HCT116 (cell line): ENCODE measurements around the gene KCNJ4. TPM values are rescaled to one million over a fixed set of nuclear protein-coding genes. Genes with fewer than 3 reads are reported as not detected.

Source experiments
- ATAC-seq: fragments of 200-7000 bp; cut with Tn5 transposase; 2 replicates; pipeline ENCODE4 v1.9.1; 2020; ENCODE audit warnings: mild to moderate bottlenecking, moderate library complexity
- BruUV-seq: library from RNA; stranded (reverse); fragments of 400-500 nt; replicated peaks from 2 replicates; lab custom pipeline; 2021; lab: Mats Ljungman, UMichigan
- CTCF ChIA-PET: fragments of 300-600 bp; sonication (Branson Sonifier 250); formaldehyde crosslinking; loops from one replicate; lab custom pipeline; 2021; ENCODE audit warnings: antibody characterized with exemption; lab: Charles Lee
- POLR2A ChIA-PET: fragments of 300-600, 350-600 bp; sonication (Branson Sonifier 250); formaldehyde crosslinking; loops from one replicate; lab custom pipeline; 2021; ENCODE audit warnings: antibody characterized with exemption; lab: Charles Lee
- RAD21 ChIA-PET, 2 experiments: fragments of 300-600 bp; sonication (Branson Sonifier 250); formaldehyde crosslinking; loops; one replicate each; lab custom pipeline; 2023; ENCODE audit warnings: low total read pairs in 2 of 2; ENCODE audit not compliant: uncharacterized antibody in 2 of 2, unreplicated experiment in 2 of 2, low non-redundant PET in 1 of 2; lab: Charles Lee
- DNase-seq: peaks from one replicate; pipeline ENCODE4 v3.0.0-alpha.2; 2010; ENCODE audit warnings: low read depth, low spot score
- H2AFZ ChIP-seq: fragments of 200-600 bp; shearing (Covaris generic), sonication (generic); 2 replicates; pipeline ENCODE4 v1.6.1; 2017; ENCODE audit warnings: low read depth, mixed run types, mixed read lengths, antibody characterized with exemption, low read length; ENCODE audit not compliant: poor library complexity, severe bottlenecking
- H3K27ac ChIP-seq: 2 replicates; pipeline ENCODE4 v1.5.1; 2012; ENCODE audit warnings: low read depth, low read length
- H3K27me3 ChIP-seq: fragments of 200-600 bp; sonication (generic); 2 replicates; pipeline ENCODE4 v1.6.1; 2016; ENCODE audit warnings: mixed run types, low read length, mixed read lengths; ENCODE audit not compliant: insufficient read depth
- H3K36me3 ChIP-seq, 2 experiments: fragments of 200-500 bp in 1 of 2; fragments of 200-600 bp in 1 of 2; sonication (Bioruptor generic) in 1 of 2; sonication (generic) in 1 of 2; 2 replicates each; pipeline versions ENCODE4 v1.5.1 to v1.6.1; 2014 to 2016; ENCODE audit warnings: low read length in 2 of 2, inconsistent platforms in 1 of 2, mixed read lengths in 1 of 2, mixed run types in 1 of 2; ENCODE audit not compliant: insufficient read depth in 2 of 2, control insufficient read depth in 1 of 2
- H3K4me1 ChIP-seq, 2 experiments: fragments of 200-600 bp in 1 of 2; sonication (generic) in 1 of 2; 2 replicates each; pipeline versions ENCODE4 v1.5.1 to v1.6.1; 2012 to 2017; ENCODE audit warnings: low read length in 2 of 2, inconsistent platforms in 1 of 2, mild to moderate bottlenecking in 1 of 2, mixed read lengths in 1 of 2, mixed run types in 1 of 2, moderate library complexity in 1 of 2; ENCODE audit not compliant: insufficient read depth in 2 of 2, control insufficient read depth in 1 of 2
- H3K4me2 ChIP-seq: fragments of 200-600 bp; sonication (generic); 2 replicates; pipeline ENCODE4 v1.6.1; 2017; ENCODE audit warnings: mixed run types, low read length, mixed read lengths
- H3K4me3 ChIP-seq, 2 experiments: fragments of 200-600 bp in 1 of 2; sonication (generic) in 1 of 2; replicated peaks in 1 of 2; 2 replicates each; pipeline ENCODE4 v1.5.1; 2011 to 2016; ENCODE audit warnings: low read length in 2 of 2, control low read depth in 1 of 2, low read depth in 1 of 2, mild to moderate bottlenecking in 1 of 2, mixed read lengths in 1 of 2, mixed run types in 1 of 2
- H3K79me2 ChIP-seq: fragments of 200-600 bp; sonication (generic); 2 replicates; pipeline ENCODE4 v1.6.1; 2017; ENCODE audit warnings: mild to moderate bottlenecking, mixed run types, low read length, moderate library complexity, mixed read lengths; ENCODE audit not compliant: insufficient read depth
- H3K9ac ChIP-seq: fragments of 200-600 bp; sonication (generic); 2 replicates; pipeline ENCODE4 v1.6.1; 2016; ENCODE audit warnings: low read length, mixed read lengths
- H3K9me2 ChIP-seq: fragments of 200-600 bp; sonication (generic), shearing (Covaris generic); 2 replicates; pipeline ENCODE4 v1.6.1; 2017; ENCODE audit warnings: mixed run types, mild to moderate bottlenecking, moderate library complexity; ENCODE audit not compliant: insufficient read depth
- H3K9me3 ChIP-seq, 2 experiments: fragments of 200-500 bp in 1 of 2; fragments of 200-600 bp in 1 of 2; sonication (Bioruptor generic) in 1 of 2; sonication (generic) in 1 of 2; 2 replicates each; pipeline ENCODE4 v1.6.1; 2014 to 2017; ENCODE audit warnings: low read length in 2 of 2, mixed read lengths in 2 of 2, inconsistent platforms in 1 of 2, low read depth in 1 of 2, mild to moderate bottlenecking in 1 of 2, mixed run types in 1 of 2, moderate library complexity in 1 of 2; ENCODE audit not compliant: control insufficient read depth in 1 of 2, insufficient read depth in 1 of 2
- H4K20me1 ChIP-seq: fragments of 200-600 bp; sonication (generic), shearing (Covaris generic); 2 replicates; pipeline ENCODE4 v1.6.1; 2017; ENCODE audit warnings: mixed run types, mild to moderate bottlenecking, moderate library complexity; ENCODE audit not compliant: insufficient read depth
- CBX3 ChIP-seq: IDR thresholded peaks from 2 replicates; pipeline ENCODE4 v1.6.1; 2012; ENCODE audit warnings: low read depth
- CEBPB ChIP-seq: IDR thresholded peaks from 2 replicates; pipeline ENCODE4 v1.6.1; 2012; ENCODE audit warnings: low read depth
- CTCF ChIP-seq, 3 experiments: fragments of 200-600 bp in 1 of 3; sonication (generic) in 1 of 3; IDR thresholded peaks in 2 of 3; conservative IDR thresholded peaks in 1 of 3; 2 replicates each; pipeline ENCODE4 v1.5.1; 2012 to 2017; ENCODE audit warnings: low read depth in 2 of 3, low read length in 2 of 3, antibody characterized with exemption in 1 of 3, borderline replicate concordance in 1 of 3, control low read depth in 1 of 3, mild to moderate bottlenecking in 1 of 3, mixed read lengths in 1 of 3, mixed run types in 1 of 3, moderate library complexity in 1 of 3; ENCODE audit not compliant: insufficient read depth in 1 of 3
- EGR1 ChIP-seq: IDR thresholded peaks from 2 replicates; pipeline ENCODE4 v1.6.1; 2012; ENCODE audit warnings: low read depth
- ELF1 ChIP-seq: IDR thresholded peaks from 2 replicates; pipeline ENCODE4 v1.6.1; 2012; ENCODE audit warnings: low read depth, borderline replicate concordance
- EZH2 ChIP-seq: fragments of 200-600 bp; sonication (generic); IDR thresholded peaks from 2 replicates; pipeline ENCODE4 v1.6.1; 2017; ENCODE audit warnings: antibody characterized with exemption, mixed run types
- EZH2phosphoT487 ChIP-seq: fragments of 200-600 bp; IDR thresholded peaks from 2 replicates; pipeline ENCODE4 v1.6.1; 2018; ENCODE audit warnings: antibody characterized with exemption, borderline replicate concordance
- JUND ChIP-seq: IDR thresholded peaks from 2 replicates; pipeline ENCODE4 v1.6.1; 2012
- POLR2AphosphoS5 ChIP-seq: IDR thresholded peaks from 2 replicates; pipeline ENCODE4 v1.6.1; 2011; ENCODE audit warnings: mild to moderate bottlenecking, low read depth, low read length, moderate library complexity
- RAD21 ChIP-seq: IDR thresholded peaks from 2 replicates; pipeline ENCODE4 v1.6.1; 2012; ENCODE audit warnings: low read depth, mild to moderate bottlenecking
- SIN3A ChIP-seq: IDR thresholded peaks from 2 replicates; pipeline ENCODE4 v1.6.1; 2012; ENCODE audit warnings: low read depth
- SP1 ChIP-seq: IDR thresholded peaks from 2 replicates; pipeline ENCODE4 v1.6.1; 2012; ENCODE audit warnings: low read depth
- SRF ChIP-seq: IDR thresholded peaks from 2 replicates; pipeline ENCODE4 v1.6.1; 2012; ENCODE audit warnings: low read depth
- TCF7L2 ChIP-seq: IDR thresholded peaks from 2 replicates; pipeline ENCODE4 v1.7.0; 2011; ENCODE audit warnings: borderline replicate concordance, inconsistent platforms; ENCODE audit not compliant: insufficient read depth, insufficient read length; ENCODE audit errors: extremely low read depth
- ZBTB33 ChIP-seq: IDR thresholded peaks from 2 replicates; pipeline ENCODE4 v1.6.1; 2011; ENCODE audit warnings: mild to moderate bottlenecking, low read length, moderate library complexity; ENCODE audit not compliant: insufficient replicate concordance; ENCODE audit errors: extremely low read depth
- ZNF274 ChIP-seq: fragments of 200-500 bp; sonication (Bioruptor generic); IDR thresholded peaks from 2 replicates; pipeline ENCODE4 v1.6.1; 2014; ENCODE audit warnings: mild to moderate bottlenecking, low read depth, low read length, inconsistent platforms
- intact Hi-C: fragments of 100-400 bp; cut with micrococcal nuclease; formaldehyde crosslinking; loops from 2 replicates; pipeline ENCODE4 v1.10.0; 2022
- total RNA-seq: library from RNA; stranded (reverse); gene quantifications from one replicate; pipeline ENCODE4 v1.2.1, GENCODE V29; 2021; ENCODE audit not compliant: unreplicated experiment
- TF ChIP-seq, protein P1 (sequence below): IDR thresholded peaks from 2 replicates; pipeline ENCODE4 v1.6.1; 2012; ENCODE audit warnings: low read depth
- TF ChIP-seq, protein P2 (sequence below): IDR thresholded peaks from 2 replicates; pipeline ENCODE4 v1.6.1; 2012

The KCNJ4 gene
- total RNA-seq, 1 experiment from 2014 or later = not detected

GRCh38 chr22:38479096-38479837, 24.3 kb upstream of the KCNJ4 start:
- H2AFZ ChIP-seq = no peak overlapping the region
- no peaks in the 10 kb centered on the region; the same call in 1 of the 2 replicates for H3K79me2 ChIP-seq
- no peaks in the 10 kb centered on the region for H3K27me3 ChIP-seq
- no TSS peak for BruUV-seq
- CTCF ChIA-PET = no interaction called here
- no peak overlapping the region for H3K4me3 ChIP-seq
- H3K4me2 ChIP-seq = no peak overlapping the region
- intact Hi-C loops = no loop called here
- DNase-seq (no peak), ATAC-seq (no peak)
- H3K4me1 ChIP-seq = no peaks in the 10 kb centered on the region
- no peak overlapping the region for H3K27ac ChIP-seq
- H3K9ac ChIP-seq = no peak overlapping the region
- no peaks in the 10 kb centered on the region for H3K9me2 ChIP-seq
- H3K9me3 ChIP-seq = no peaks in the 10 kb centered on the region
- peaks cover 11 to 33% of the 10 kb centered on the region in 2 experiments for H3K36me3 ChIP-seq
- POLR2A ChIA-PET = no interaction called here
- H4K20me1 ChIP-seq = no peaks in the 10 kb centered on the region
- no peak for TF ChIP-seq JUND
- no peak for TF ChIP-seq SP1
- no peak for TF ChIP-seq ZBTB33
- no peak for TF ChIP-seq CBX3
- TF ChIP-seq EZH2phosphoT487 = no peak
- no peak for TF ChIP-seq CEBPB
- TF ChIP-seq EGR1 = no peak
- no peak for TF ChIP-seq CTCF (IDR thresholded peaks at IDR 0.05 in 2 of 3, conservative IDR thresholded peaks at IDR 0.05 in 1 of 3; ENCODE audit: borderline replicate concordance in 1 of 3, insufficient read depth in 1 of 3, low read depth in 2 of 3, low read length in 2 of 3)
- TF ChIP-seq SIN3A = no peak
- no peak for TF ChIP-seq SRF
- no peak for TF ChIP-seq POLR2AphosphoS5
- TF ChIP-seq, protein P1, sequence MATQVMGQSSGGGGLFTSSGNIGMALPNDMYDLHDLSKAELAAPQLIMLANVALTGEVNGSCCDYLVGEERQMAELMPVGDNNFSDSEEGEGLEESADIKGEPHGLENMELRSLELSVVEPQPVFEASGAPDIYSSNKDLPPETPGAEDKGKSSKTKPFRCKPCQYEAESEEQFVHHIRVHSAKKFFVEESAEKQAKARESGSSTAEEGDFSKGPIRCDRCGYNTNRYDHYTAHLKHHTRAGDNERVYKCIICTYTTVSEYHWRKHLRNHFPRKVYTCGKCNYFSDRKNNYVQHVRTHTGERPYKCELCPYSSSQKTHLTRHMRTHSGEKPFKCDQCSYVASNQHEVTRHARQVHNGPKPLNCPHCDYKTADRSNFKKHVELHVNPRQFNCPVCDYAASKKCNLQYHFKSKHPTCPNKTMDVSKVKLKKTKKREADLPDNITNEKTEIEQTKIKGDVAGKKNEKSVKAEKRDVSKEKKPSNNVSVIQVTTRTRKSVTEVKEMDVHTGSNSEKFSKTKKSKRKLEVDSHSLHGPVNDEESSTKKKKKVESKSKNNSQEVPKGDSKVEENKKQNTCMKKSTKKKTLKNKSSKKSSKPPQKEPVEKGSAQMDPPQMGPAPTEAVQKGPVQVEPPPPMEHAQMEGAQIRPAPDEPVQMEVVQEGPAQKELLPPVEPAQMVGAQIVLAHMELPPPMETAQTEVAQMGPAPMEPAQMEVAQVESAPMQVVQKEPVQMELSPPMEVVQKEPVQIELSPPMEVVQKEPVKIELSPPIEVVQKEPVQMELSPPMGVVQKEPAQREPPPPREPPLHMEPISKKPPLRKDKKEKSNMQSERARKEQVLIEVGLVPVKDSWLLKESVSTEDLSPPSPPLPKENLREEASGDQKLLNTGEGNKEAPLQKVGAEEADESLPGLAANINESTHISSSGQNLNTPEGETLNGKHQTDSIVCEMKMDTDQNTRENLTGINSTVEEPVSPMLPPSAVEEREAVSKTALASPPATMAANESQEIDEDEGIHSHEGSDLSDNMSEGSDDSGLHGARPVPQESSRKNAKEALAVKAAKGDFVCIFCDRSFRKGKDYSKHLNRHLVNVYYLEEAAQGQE = no peak
- TF ChIP-seq EZH2 = no peak
- no peak for TF ChIP-seq ZNF274
- TF ChIP-seq ELF1 = no peak
- no peak for TF ChIP-seq RAD21
- no peak for TF ChIP-seq TCF7L2
- TF ChIP-seq, protein P2, sequence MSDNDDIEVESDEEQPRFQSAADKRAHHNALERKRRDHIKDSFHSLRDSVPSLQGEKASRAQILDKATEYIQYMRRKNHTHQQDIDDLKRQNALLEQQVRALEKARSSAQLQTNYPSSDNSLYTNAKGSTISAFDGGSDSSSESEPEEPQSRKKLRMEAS = no peak
- RAD21 ChIA-PET = no interaction called here
